H9 (cell line): ENCODE results near the gene LSG1. TPM values are rescaled to one million over a fixed set of nuclear protein-coding genes. Genes with fewer than 3 reads are reported as not detected.

Source experiments
- DNase-seq: peaks from one replicate; pipeline ENCODE4 v3.0.0-alpha.2; 2017
- H2AFZ ChIP-seq: one replicate; pipeline ENCODE4 v1.6.1; 2013; ENCODE audit warnings: mild to moderate bottlenecking, low read length, control low read depth, moderate library complexity
- H2AK5ac ChIP-seq: 2 replicates; pipeline ENCODE4 v1.6.1; 2013; ENCODE audit warnings: low read length, control low read depth, mixed read lengths; ENCODE audit not compliant: insufficient read length
- H2BK120ac ChIP-seq: one replicate; pipeline ENCODE4 v1.6.1; 2013; ENCODE audit warnings: low read depth, mild to moderate bottlenecking, low read length, control low read depth, inconsistent platforms; ENCODE audit not compliant: poor library complexity, severe bottlenecking
- H2BK12ac ChIP-seq: 2 replicates; pipeline ENCODE4 v1.6.1; 2013; ENCODE audit warnings: low read length, control low read depth, mixed read lengths, low read depth; ENCODE audit not compliant: insufficient read length
- H2BK15ac ChIP-seq: 2 replicates; pipeline ENCODE4 v1.6.1; 2013; ENCODE audit warnings: low read depth, low read length, control low read depth
- H2BK20ac ChIP-seq: one replicate; pipeline ENCODE4 v1.6.1; 2013; ENCODE audit warnings: low read depth, mild to moderate bottlenecking, low read length, control low read depth, inconsistent platforms; ENCODE audit not compliant: poor library complexity, severe bottlenecking
- H2BK5ac ChIP-seq: 2 replicates; pipeline ENCODE4 v1.6.1; 2013; ENCODE audit warnings: low read length, control low read depth, mixed read lengths; ENCODE audit not compliant: insufficient read length
- H3K14ac ChIP-seq: 2 replicates; pipeline ENCODE4 v1.6.1; 2013; ENCODE audit warnings: low read length, control low read depth; ENCODE audit not compliant: insufficient read depth
- H3K18ac ChIP-seq: 2 replicates; pipeline ENCODE4 v1.6.1; 2013; ENCODE audit warnings: low read depth, mild to moderate bottlenecking, mixed read lengths, low read length, control low read depth; ENCODE audit not compliant: insufficient read length
- H3K23ac ChIP-seq: 2 replicates; pipeline ENCODE4 v1.6.1; 2013; ENCODE audit warnings: low read length, control low read depth, mixed read lengths, low read depth; ENCODE audit not compliant: insufficient read length
- H3K23me2 ChIP-seq: 2 replicates; pipeline ENCODE4 v1.6.1; 2013; ENCODE audit warnings: low read depth, mild to moderate bottlenecking, mixed read lengths, low read length, control low read depth; ENCODE audit not compliant: insufficient read length, poor library complexity, severe bottlenecking
- H3K27ac ChIP-seq: 2 replicates; pipeline ENCODE4 v1.5.1; 2013; ENCODE audit warnings: low read length, control low read depth, mixed read lengths, low read depth; ENCODE audit not compliant: insufficient read length
- H3K27me3 ChIP-seq: 2 replicates; pipeline ENCODE4 v1.6.1; 2013; ENCODE audit warnings: low read length, control low read depth, inconsistent platforms; ENCODE audit not compliant: insufficient read depth
- H3K4ac ChIP-seq: 2 replicates; pipeline ENCODE4 v1.6.1; 2013; ENCODE audit warnings: low read depth, mild to moderate bottlenecking, control low read depth, inconsistent platforms, low read length, moderate library complexity
- H3K4me1 ChIP-seq: 2 replicates; pipeline ENCODE4 v1.6.1; 2013; ENCODE audit warnings: low read length, control low read depth, inconsistent platforms; ENCODE audit not compliant: insufficient read depth
- H3K4me2 ChIP-seq: 2 replicates; pipeline ENCODE4 v1.6.1; 2013; ENCODE audit warnings: low read length, control low read depth, mixed read lengths; ENCODE audit not compliant: insufficient read length, insufficient read depth
- H3K56ac ChIP-seq: 2 replicates; pipeline ENCODE4 v1.6.1; 2013; ENCODE audit warnings: low read depth, mild to moderate bottlenecking, mixed read lengths, low read length, control low read depth; ENCODE audit not compliant: insufficient read length
- H3K79me1 ChIP-seq: 2 replicates; pipeline ENCODE4 v1.6.1; 2013; ENCODE audit warnings: low read depth, mild to moderate bottlenecking, moderate library complexity, low read length, control low read depth, inconsistent platforms; ENCODE audit not compliant: insufficient read depth, poor library complexity, severe bottlenecking
- H3K79me2 ChIP-seq: 2 replicates; pipeline ENCODE4 v1.6.1; 2013; ENCODE audit warnings: low read length, control low read depth, inconsistent platforms; ENCODE audit not compliant: insufficient read depth
- H3K9ac ChIP-seq: 2 replicates; pipeline ENCODE4 v1.6.1; 2013; ENCODE audit warnings: low read length, control low read depth, mixed read lengths; ENCODE audit not compliant: insufficient read length; ENCODE audit errors: extremely low read depth
- H3K9me3 ChIP-seq: one replicate; pipeline ENCODE4 v1.6.1; 2013; ENCODE audit warnings: low read depth, low read length, inconsistent platforms; ENCODE audit not compliant: control insufficient read depth
- H3T11ph ChIP-seq: one replicate; pipeline ENCODE4 v1.6.1; 2013; ENCODE audit warnings: mild to moderate bottlenecking, low read length, control low read depth, inconsistent platforms
- H4K20me1 ChIP-seq: one replicate; pipeline ENCODE4 v1.6.1; 2013; ENCODE audit not compliant: control insufficient read depth, insufficient read length, insufficient read depth
- H4K5ac ChIP-seq: 2 replicates; pipeline ENCODE4 v1.6.1; 2013; ENCODE audit warnings: low read depth, mild to moderate bottlenecking, mixed read lengths, low read length, control low read depth; ENCODE audit not compliant: insufficient read length
- H4K8ac ChIP-seq: replicated peaks from 2 replicates; pipeline ENCODE4 v1.6.1; 2013; ENCODE audit warnings: low read length, control low read depth, mixed read lengths, low read depth; ENCODE audit not compliant: insufficient read length
- H4K91ac ChIP-seq: 2 replicates; pipeline ENCODE4 v1.6.1; 2013; ENCODE audit warnings: low read depth, mild to moderate bottlenecking, moderate library complexity, mixed read lengths, low read length, control low read depth; ENCODE audit not compliant: insufficient read length
- H3K27ac Mint-ChIP-seq, 3 experiments: 2 replicates in 2 of 3; 3 replicates in 1 of 3; pipeline ENCODE4 v1.8.0; 2020 to 2021; ENCODE audit warnings: mixed read lengths in 3 of 3, mild to moderate bottlenecking in 1 of 3, moderate library complexity in 1 of 3
- H3K27me3 Mint-ChIP-seq: 2 replicates; pipeline ENCODE4 v1.8.0; 2021; ENCODE audit warnings: low read depth, mild to moderate bottlenecking, moderate library complexity, mixed read lengths
- H3K36me3 Mint-ChIP-seq, 3 experiments: 2 replicates in 2 of 3; 3 replicates in 1 of 3; pipeline ENCODE4 v1.8.0; 2020 to 2021; ENCODE audit warnings: low read depth in 3 of 3, mixed read lengths in 3 of 3; ENCODE audit not compliant: insufficient read depth in 1 of 3
- H3K4me1 Mint-ChIP-seq, 2 experiments: 2 replicates each; pipeline ENCODE4 v1.8.0; 2020; ENCODE audit warnings: mixed read lengths in 2 of 2
- H3K4me3 Mint-ChIP-seq, 2 experiments: 2 replicates in 1 of 2; 3 replicates in 1 of 2; pipeline ENCODE4 v1.8.0; 2020 to 2021; ENCODE audit warnings: mild to moderate bottlenecking in 2 of 2, mixed read lengths in 2 of 2, moderate library complexity in 1 of 2
- H3K9me3 Mint-ChIP-seq, 2 experiments: 2 replicates in 1 of 2; 3 replicates in 1 of 2; pipeline ENCODE4 v1.8.0; 2020; ENCODE audit warnings: mild to moderate bottlenecking in 2 of 2, mixed read lengths in 2 of 2, moderate library complexity in 1 of 2
- CTCF ChIP-seq: fragments of 200-600 bp; sonication (generic); conservative IDR thresholded peaks from 3 replicates; pipeline ENCODE4 v1.8.0; 2021; ENCODE audit warnings: antibody characterized with exemption, mild to moderate bottlenecking
- WGBS: extraction: QIAGEN DNeasy Blood & Tissue Kit; methylation state at CpG from one replicate; pipeline ENCODE4 v1.1.7; 2013; ENCODE audit warnings: missing lambda C conversion rate, low lambda C conversion rate, mixed read lengths; ENCODE audit not compliant: insufficient read length; ENCODE audit errors: extremely low coverage; 5-methylcytosine and 5-hydroxymethylcytosine counted together
- total RNA-seq: library from RNA; stranded (reverse); gene quantifications from 2 replicates; pipeline ENCODE4 v1.2.1, GENCODE V29; 2021

Gene LSG1
- total RNA-seq, 1 experiment from 2014 or later, result 63.3 TPM

GRCh38 chr3:194675081-194675640 lies 3.2 kb upstream of the LSG1 start:
- Histone ChIP-seq H3K23me2 (peaks cover 7% of the 10 kb centered on the region), H3K79me1 (peaks cover 4% of the 10 kb centered on the region), H3K4me1 (0 out of 2 replicates have a peak, but pooled peaks cover 2% of the 10 kb centered on the region), H2AFZ (no peak overlapping the region), H4K5ac (no peak overlapping the region), H3K27me3 (no peaks in the 10 kb centered on the region), H4K8ac (no peak overlapping the region), H2BK5ac (no peak overlapping the region), H3K4me2 (no peak overlapping the region), H3T11ph (no peak overlapping the region), H3K4ac (no peak overlapping the region), H2BK20ac (no peak overlapping the region), H3K79me2 (peaks cover 12% of the 10 kb centered on the region; the same call in 1 of the 2 replicates), H3K9ac (no peak overlapping the region), H2AK5ac (no peak overlapping the region), H3K9me3 (no peaks in the 10 kb centered on the region), H4K20me1 (no peaks in the 10 kb centered on the region), H3K56ac (no peak overlapping the region), H3K23ac (no peak overlapping the region), H2BK120ac (no peak overlapping the region), H3K18ac (no peak overlapping the region), H4K91ac (no peak overlapping the region), H2BK12ac (no peak overlapping the region), H2BK15ac (no peak overlapping the region), H3K14ac (no peak overlapping the region; the same call in 1 of the 2 replicates), H3K27ac (no peak overlapping the region)
- DNase-seq, result no peak
- Mint-ChIP-seq H3K27ac (no peak overlapping the region), H3K36me3 (no peaks in the 10 kb centered on the region), H3K9me3 (no peaks in the 10 kb centered on the region), H3K4me3 (no peak overlapping the region), H3K27me3 (peaks cover 42% of the 10 kb centered on the region), H3K4me1 (peaks cover 7 to 9% of the 10 kb centered on the region in 2 experiments)
- 100% methylated on average over 1 of the region's 12 CpGs for WGBS
- TF ChIP-seq CTCF, result no peak
